A673 (cell line): ENCODE measurements around the gene CTNNA2. TPM values are rescaled to one million over a fixed set of nuclear protein-coding genes. Genes with fewer than 3 reads are reported as not detected.

Source experiments
- BruUV-seq: library from RNA; stranded (reverse); fragments of 400-500 nt; replicated peaks from 2 replicates; lab custom pipeline; 2021; lab: Mats Ljungman, UMichigan
- CTCF ChIA-PET: fragments of 300-600 bp; sonication (Branson Sonifier 250); formaldehyde crosslinking; loops from one replicate; lab custom pipeline; 2022; ENCODE audit warnings: antibody characterized with exemption; lab: Charles Lee
- POLR2A ChIA-PET: fragments of 300-600 bp; sonication (Branson Sonifier 250); formaldehyde crosslinking; loops from one replicate; lab custom pipeline; 2022; ENCODE audit warnings: antibody characterized with exemption; ENCODE audit not compliant: low non-redundant PET; lab: Charles Lee
- DNase-seq: peaks from one replicate; pipeline ENCODE4 v3.0.0-alpha.2; 2015; ENCODE audit warnings: low spot score
- H3K27ac ChIP-seq: fragments of 200-600 bp; sonication (generic); 2 replicates; pipeline ENCODE4 v1.5.1; 2016; ENCODE audit warnings: mixed run types, low read depth, mild to moderate bottlenecking, mixed read lengths, antibody characterized with exemption, low read length; ENCODE audit not compliant: poor library complexity, severe bottlenecking
- H3K27me3 ChIP-seq: fragments of 200-600 bp; sonication (generic); replicated peaks from 2 replicates; pipeline ENCODE4 v1.6.1; 2017; ENCODE audit warnings: mixed run types, low read depth, mild to moderate bottlenecking, mixed read lengths, antibody characterized with exemption, low read length; ENCODE audit not compliant: insufficient read depth, poor library complexity
- H3K36me3 ChIP-seq: fragments of 200-600 bp; sonication (generic); 2 replicates; pipeline ENCODE4 v1.6.1; 2016; ENCODE audit warnings: mixed run types, mild to moderate bottlenecking, mixed read lengths, antibody characterized with exemption, low read length; ENCODE audit not compliant: insufficient read depth, poor library complexity, severe bottlenecking
- H3K4me1 ChIP-seq: fragments of 200-600 bp; sonication (generic); 2 replicates; pipeline ENCODE4 v1.6.1; 2017; ENCODE audit warnings: mixed run types, mild to moderate bottlenecking, mixed read lengths, antibody characterized with exemption, low read length; ENCODE audit not compliant: insufficient read depth, poor library complexity, severe bottlenecking
- H3K4me3 ChIP-seq: fragments of 200-600 bp; sonication (generic); 2 replicates; pipeline ENCODE4 v1.5.1; 2016; ENCODE audit warnings: low read depth, mixed run types, mild to moderate bottlenecking, mixed read lengths, low read length; ENCODE audit not compliant: poor library complexity, severe bottlenecking
- H3K9me3 ChIP-seq: fragments of 200-600 bp; sonication (generic); 2 replicates; pipeline ENCODE4 v1.6.1; 2016; ENCODE audit warnings: mixed run types, low read depth, mild to moderate bottlenecking, mixed read lengths, antibody characterized with exemption, low read length; ENCODE audit not compliant: poor library complexity, severe bottlenecking
- EZH2 ChIP-seq: fragments of 200-600 bp; sonication (generic); IDR thresholded peaks from 2 replicates; pipeline ENCODE4 v1.6.1; 2017; ENCODE audit warnings: borderline replicate concordance, low read depth, mild to moderate bottlenecking, mixed read lengths, antibody characterized with exemption, low read length; ENCODE audit not compliant: poor library complexity, severe bottlenecking
- intact Hi-C: fragments of 100-400 bp; cut with micrococcal nuclease; formaldehyde crosslinking; loops from one replicate; pipeline ENCODE4 v1.10.0; 2022; ENCODE audit not compliant: unreplicated experiment
- total RNA-seq: library from RNA; stranded (reverse); gene quantifications from 2 replicates; pipeline ENCODE4 v1.2.3, GENCODE V29; 2021
- TF ChIP-seq, protein P1 (sequence below): fragments of 300-800, 200-600 bp; sonication (generic); conservative IDR thresholded peaks from 2 replicates; pipeline ENCODE4 v1.5.1; 2017; ENCODE audit warnings: low read depth, mild to moderate bottlenecking, antibody characterized with exemption, low read length, moderate library complexity, mixed read lengths

The CTNNA2 gene
- total RNA-seq, 1 experiment from 2014 or later: not detected

DNA sequence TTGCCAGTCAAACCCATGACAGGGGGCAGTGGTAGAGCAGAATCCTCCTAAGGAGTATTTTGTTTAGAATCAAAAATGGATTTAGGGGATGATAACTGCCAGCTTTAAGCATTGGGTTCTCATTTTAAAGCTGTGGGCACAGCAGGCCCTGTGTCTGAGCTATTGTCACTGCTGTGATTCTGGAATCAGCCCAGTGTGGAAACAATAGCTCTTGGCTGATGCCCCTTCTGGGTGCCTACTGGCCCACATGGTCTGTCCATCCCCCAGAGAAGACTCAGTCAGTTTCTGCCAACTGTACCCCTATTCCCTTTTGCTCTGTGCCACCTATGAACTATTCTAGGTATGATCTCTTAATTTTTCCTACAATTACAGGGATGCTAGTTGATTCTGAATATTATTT lies 883.4 kb downstream of the CTNNA2 start:
- intact Hi-C loops: no loop called here
- Histone ChIP-seq H3K27ac (no peak overlapping the region), H3K4me1 (no peaks in the 10 kb centered on the region), H3K27me3 (no peaks in the 10 kb centered on the region), H3K4me3 (no peak overlapping the region), H3K9me3 (no peaks in the 10 kb centered on the region), H3K36me3 (no peaks in the 10 kb centered on the region)
- TF ChIP-seq, protein P1, sequence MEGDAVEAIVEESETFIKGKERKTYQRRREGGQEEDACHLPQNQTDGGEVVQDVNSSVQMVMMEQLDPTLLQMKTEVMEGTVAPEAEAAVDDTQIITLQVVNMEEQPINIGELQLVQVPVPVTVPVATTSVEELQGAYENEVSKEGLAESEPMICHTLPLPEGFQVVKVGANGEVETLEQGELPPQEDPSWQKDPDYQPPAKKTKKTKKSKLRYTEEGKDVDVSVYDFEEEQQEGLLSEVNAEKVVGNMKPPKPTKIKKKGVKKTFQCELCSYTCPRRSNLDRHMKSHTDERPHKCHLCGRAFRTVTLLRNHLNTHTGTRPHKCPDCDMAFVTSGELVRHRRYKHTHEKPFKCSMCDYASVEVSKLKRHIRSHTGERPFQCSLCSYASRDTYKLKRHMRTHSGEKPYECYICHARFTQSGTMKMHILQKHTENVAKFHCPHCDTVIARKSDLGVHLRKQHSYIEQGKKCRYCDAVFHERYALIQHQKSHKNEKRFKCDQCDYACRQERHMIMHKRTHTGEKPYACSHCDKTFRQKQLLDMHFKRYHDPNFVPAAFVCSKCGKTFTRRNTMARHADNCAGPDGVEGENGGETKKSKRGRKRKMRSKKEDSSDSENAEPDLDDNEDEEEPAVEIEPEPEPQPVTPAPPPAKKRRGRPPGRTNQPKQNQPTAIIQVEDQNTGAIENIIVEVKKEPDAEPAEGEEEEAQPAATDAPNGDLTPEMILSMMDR: no peak
- no peak for TF ChIP-seq EZH2
- no TSS peak for BruUV-seq
- no peak for DNase-seq
- ChIA-PET POLR2A (no interaction called here), CTCF (no interaction called here)

DNA sequence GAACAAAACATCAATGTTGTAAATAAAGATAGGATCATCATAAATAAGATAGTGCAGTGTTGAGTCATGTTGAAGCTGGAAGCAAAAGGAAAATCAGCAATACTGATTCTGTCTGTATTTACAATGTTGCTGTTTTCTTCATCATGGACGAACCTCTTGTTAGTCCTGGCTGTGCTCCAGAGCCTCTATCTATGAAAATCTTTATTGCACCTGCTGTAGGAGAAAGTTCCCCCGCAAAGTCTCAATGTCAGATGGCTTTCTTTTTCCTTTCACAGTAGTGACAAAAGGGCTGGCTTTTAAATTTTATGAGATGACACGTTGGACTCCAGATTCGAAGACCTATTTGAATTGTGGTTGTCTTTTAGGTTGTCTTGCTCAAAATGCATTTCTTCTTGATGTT lies 890.2 kb downstream of the CTNNA2 start:
- BruUV-seq: no TSS peak
- ChIA-PET POLR2A (no interaction called here), CTCF (no interaction called here)
- no peak overlapping the region for H3K4me3 ChIP-seq
- H3K4me1 ChIP-seq: no peaks in the 10 kb centered on the region
- intact Hi-C loops: no loop called here
- H3K36me3 ChIP-seq: no peaks in the 10 kb centered on the region
- TF ChIP-seq, protein P1: no peak
- TF ChIP-seq EZH2: no peak
- no peak for DNase-seq
- H3K9me3 ChIP-seq: no peaks in the 10 kb centered on the region
- H3K27me3 ChIP-seq: no peaks in the 10 kb centered on the region
- no peak overlapping the region for H3K27ac ChIP-seq

DNA sequence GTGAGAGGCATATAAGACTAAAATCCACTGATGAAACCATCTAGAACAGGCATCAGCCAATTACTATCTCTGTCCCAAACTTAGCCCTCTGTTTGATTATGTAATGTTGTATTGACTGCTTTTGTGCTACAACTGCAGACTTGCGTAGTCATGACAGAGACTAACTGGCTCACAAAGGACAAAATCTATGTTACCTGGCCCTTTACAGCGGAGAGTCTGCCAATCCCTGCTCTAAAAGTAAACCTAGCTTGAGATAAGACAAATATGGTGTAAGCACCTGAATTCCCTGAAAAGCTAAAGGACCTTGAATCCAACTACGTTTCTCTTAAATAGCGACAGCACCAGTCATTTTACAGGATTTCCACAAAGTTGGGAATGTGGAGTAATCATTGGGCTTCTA lies 894.5 kb downstream of the CTNNA2 start:
- H3K27me3 ChIP-seq: no peaks in the 10 kb centered on the region
- H3K4me3 ChIP-seq: no peak overlapping the region
- CTCF ChIA-PET: no interaction called here
- intact Hi-C loops: no loop called here
- POLR2A ChIA-PET: no interaction called here
- no peaks in the 10 kb centered on the region for H3K36me3 ChIP-seq
- no peak overlapping the region for H3K27ac ChIP-seq
- no peaks in the 10 kb centered on the region for H3K9me3 ChIP-seq
- no TSS peak for BruUV-seq
- TF ChIP-seq, protein P1: no peak
- TF ChIP-seq EZH2: no peak
- no peaks in the 10 kb centered on the region for H3K4me1 ChIP-seq
- DNase-seq: no peak
